DOHH2 (cell line): ENCODE data around the gene ZNRF1.

Experiments used
- H3F3A ChIP-seq: fragments of 200-600 bp; sonication (generic), shearing (Covaris generic); 2 replicates; pipeline ENCODE4 v1.6.0; 2016; ENCODE audit warnings: antibody characterized with exemption, mild to moderate bottlenecking; ENCODE audit not compliant: control insufficient read depth, insufficient read depth
- H3K27ac ChIP-seq: fragments of 200-600 bp; sonication (generic); 2 replicates; pipeline ENCODE4 v1.5.1; 2014; ENCODE audit warnings: low read depth, mild to moderate bottlenecking, low read length, moderate library complexity
- H3K27me3 ChIP-seq: fragments of 200-600 bp; sonication (generic); 2 replicates; pipeline ENCODE4 v1.6.1; 2014; ENCODE audit warnings: mild to moderate bottlenecking, low read length, mixed read lengths; ENCODE audit not compliant: control insufficient read depth
- H3K36me3 ChIP-seq: fragments of 200-600 bp; sonication (generic); 2 replicates; pipeline ENCODE4 v1.6.1; 2014; ENCODE audit warnings: mild to moderate bottlenecking, low read length, moderate library complexity, mixed read lengths; ENCODE audit not compliant: control insufficient read depth
- H3K4me1 ChIP-seq: fragments of 200-600 bp; sonication (generic); 2 replicates; pipeline ENCODE4 v1.6.1; 2014; ENCODE audit warnings: mild to moderate bottlenecking, low read length, mixed read lengths; ENCODE audit not compliant: control insufficient read depth
- H3K4me2 ChIP-seq: fragments of 200-600 bp; sonication (generic); 2 replicates; pipeline ENCODE4 v1.6.0; 2014; ENCODE audit warnings: mild to moderate bottlenecking, low read length, moderate library complexity
- H3K4me3 ChIP-seq: fragments of 200-600 bp; sonication (generic); 2 replicates; pipeline ENCODE4 v1.5.1; 2014; ENCODE audit warnings: mild to moderate bottlenecking, low read length, mixed read lengths
- H3K79me2 ChIP-seq: fragments of 200-600 bp; sonication (generic); 2 replicates; pipeline ENCODE4 v1.6.1; 2014; ENCODE audit warnings: mild to moderate bottlenecking, low read length, mixed read lengths; ENCODE audit not compliant: control insufficient read depth
- H3K9me2 ChIP-seq: fragments of 200-600 bp; sonication (generic); replicated peaks from 2 replicates; pipeline ENCODE4 v1.6.1; 2014; ENCODE audit warnings: mild to moderate bottlenecking, low read length, mixed read lengths; ENCODE audit not compliant: control insufficient read depth
- H3K9me3 ChIP-seq: fragments of 200-600 bp; sonication (generic); 2 replicates; pipeline ENCODE4 v1.6.1; 2014; ENCODE audit warnings: antibody characterized with exemption, low read length, mixed read lengths; ENCODE audit not compliant: control insufficient read depth, insufficient read depth
- H4K20me1 ChIP-seq: fragments of 200-600 bp; sonication (generic); 2 replicates; pipeline ENCODE4 v1.6.0; 2014; ENCODE audit warnings: low read depth, mild to moderate bottlenecking, antibody characterized with exemption, low read length, moderate library complexity; ENCODE audit not compliant: control insufficient read depth, insufficient read depth
- EZH2phosphoT487 ChIP-seq: fragments of 200-600 bp; sonication (generic); IDR thresholded peaks from 2 replicates; pipeline ENCODE4 v1.6.1; 2017; ENCODE audit warnings: borderline replicate concordance, mild to moderate bottlenecking, antibody characterized with exemption, low read length, moderate library complexity, mixed read lengths
- TF ChIP-seq, protein P1 (sequence below): fragments of 200-600 bp; sonication (generic); IDR thresholded peaks from one replicate; pipeline ENCODE4 v1.5.1; 2014; ENCODE audit warnings: antibody characterized with exemption, mild to moderate bottlenecking, low read depth, low read length; ENCODE audit not compliant: poor library complexity, severe bottlenecking

ZNRF1 gene

DNA sequence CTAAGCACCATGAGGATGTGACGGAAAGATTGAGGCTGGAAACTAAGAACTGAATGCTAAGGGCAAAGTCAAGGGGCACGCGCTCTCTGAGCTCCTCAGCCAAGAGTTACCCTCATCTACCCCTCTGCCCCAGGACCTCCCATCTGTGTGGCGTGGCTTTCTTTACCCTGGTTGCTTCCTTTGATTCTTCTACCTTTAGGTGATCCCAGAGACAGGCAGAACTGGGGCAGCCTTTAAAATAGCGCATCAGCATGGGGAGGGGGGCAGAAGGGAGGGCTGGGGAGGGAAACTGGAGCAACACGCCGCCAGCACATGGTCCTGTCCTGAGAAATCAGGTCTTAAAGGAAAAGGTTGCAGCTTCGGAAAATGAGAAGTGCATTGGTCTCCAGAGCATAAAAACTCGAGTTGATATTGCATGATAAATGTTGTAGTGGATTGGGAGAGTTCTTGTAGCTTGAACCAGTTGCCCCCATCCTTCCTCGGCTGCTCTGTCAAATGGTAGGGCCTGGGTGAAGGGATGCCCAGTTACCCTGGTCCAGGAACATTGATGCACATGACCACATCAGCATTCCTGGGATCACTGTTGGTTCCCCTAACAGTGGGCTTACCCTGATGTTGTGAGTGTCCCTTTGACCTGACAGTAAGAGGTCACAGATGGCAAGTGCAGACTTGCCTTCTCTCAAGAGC, 88.0 kb downstream of the ZNRF1 start:
- TF ChIP-seq EZH2phosphoT487 = no peak
- TF ChIP-seq, protein P1, sequence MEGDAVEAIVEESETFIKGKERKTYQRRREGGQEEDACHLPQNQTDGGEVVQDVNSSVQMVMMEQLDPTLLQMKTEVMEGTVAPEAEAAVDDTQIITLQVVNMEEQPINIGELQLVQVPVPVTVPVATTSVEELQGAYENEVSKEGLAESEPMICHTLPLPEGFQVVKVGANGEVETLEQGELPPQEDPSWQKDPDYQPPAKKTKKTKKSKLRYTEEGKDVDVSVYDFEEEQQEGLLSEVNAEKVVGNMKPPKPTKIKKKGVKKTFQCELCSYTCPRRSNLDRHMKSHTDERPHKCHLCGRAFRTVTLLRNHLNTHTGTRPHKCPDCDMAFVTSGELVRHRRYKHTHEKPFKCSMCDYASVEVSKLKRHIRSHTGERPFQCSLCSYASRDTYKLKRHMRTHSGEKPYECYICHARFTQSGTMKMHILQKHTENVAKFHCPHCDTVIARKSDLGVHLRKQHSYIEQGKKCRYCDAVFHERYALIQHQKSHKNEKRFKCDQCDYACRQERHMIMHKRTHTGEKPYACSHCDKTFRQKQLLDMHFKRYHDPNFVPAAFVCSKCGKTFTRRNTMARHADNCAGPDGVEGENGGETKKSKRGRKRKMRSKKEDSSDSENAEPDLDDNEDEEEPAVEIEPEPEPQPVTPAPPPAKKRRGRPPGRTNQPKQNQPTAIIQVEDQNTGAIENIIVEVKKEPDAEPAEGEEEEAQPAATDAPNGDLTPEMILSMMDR = no peak
- Histone ChIP-seq H3K27ac (no peak overlapping the region), H3K36me3 (no peaks in the 10 kb centered on the region), H3K4me2 (no peak overlapping the region), H3K79me2 (no peaks in the 10 kb centered on the region), H4K20me1 (no peaks in the 10 kb centered on the region; the same call in 1 of the 2 replicates), H3K9me3 (no peaks in the 10 kb centered on the region), H3K4me3 (no peak overlapping the region), H3K27me3 (no peaks in the 10 kb centered on the region), H3K9me2 (no peaks in the 10 kb centered on the region), H3K4me1 (peaks cover 11% of the 10 kb centered on the region; the same call in 1 of the 2 replicates), H3F3A (no peaks in the 10 kb centered on the region)

DNA sequence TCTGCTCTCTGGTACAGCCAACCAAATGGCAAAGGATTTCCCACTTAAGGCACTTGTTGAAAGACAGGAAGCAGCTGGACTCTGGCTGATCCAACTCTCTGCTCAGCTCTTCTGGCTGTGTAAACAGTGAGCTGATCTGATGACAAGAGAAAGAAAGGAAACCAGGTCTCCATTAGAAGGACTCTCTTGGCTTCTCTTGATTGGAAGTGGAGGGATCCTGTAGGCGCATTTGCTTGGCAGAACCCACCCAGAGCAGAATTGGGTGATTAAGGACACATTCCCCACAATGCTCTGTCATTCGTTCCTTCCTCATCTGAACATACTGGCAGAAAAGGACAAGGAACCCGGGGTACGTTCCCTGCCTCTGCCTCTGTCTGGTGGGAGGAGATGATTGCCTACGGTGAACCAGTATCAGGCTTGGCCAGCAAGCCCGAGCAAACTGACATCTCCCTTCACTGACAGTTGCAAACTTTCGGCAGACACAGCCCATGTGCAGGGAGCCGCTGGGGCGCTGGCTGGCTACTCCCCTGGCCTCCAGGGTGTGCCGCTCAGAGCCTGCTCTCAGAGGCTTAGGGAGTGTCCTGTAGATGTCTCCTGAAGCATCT, 88.7 kb downstream of the ZNRF1 start:
- no peak overlapping the region for H3K27ac ChIP-seq
- peaks cover 11% of the 10 kb centered on the region; the same call in 1 of the 2 replicates for H3K4me1 ChIP-seq
- no peak for TF ChIP-seq EZH2phosphoT487
- TF ChIP-seq, protein P1 = no peak
- no peak overlapping the region for H3K4me2 ChIP-seq
- H4K20me1 ChIP-seq = no peaks in the 10 kb centered on the region; the same call in none of the 2 replicates
- no peaks in the 10 kb centered on the region for H3K27me3 ChIP-seq
- H3K9me2 ChIP-seq = no peaks in the 10 kb centered on the region
- H3K79me2 ChIP-seq = no peaks in the 10 kb centered on the region
- no peaks in the 10 kb centered on the region for H3F3A ChIP-seq
- H3K4me3 ChIP-seq = no peak overlapping the region
- no peaks in the 10 kb centered on the region for H3K9me3 ChIP-seq
- no peaks in the 10 kb centered on the region for H3K36me3 ChIP-seq

DNA sequence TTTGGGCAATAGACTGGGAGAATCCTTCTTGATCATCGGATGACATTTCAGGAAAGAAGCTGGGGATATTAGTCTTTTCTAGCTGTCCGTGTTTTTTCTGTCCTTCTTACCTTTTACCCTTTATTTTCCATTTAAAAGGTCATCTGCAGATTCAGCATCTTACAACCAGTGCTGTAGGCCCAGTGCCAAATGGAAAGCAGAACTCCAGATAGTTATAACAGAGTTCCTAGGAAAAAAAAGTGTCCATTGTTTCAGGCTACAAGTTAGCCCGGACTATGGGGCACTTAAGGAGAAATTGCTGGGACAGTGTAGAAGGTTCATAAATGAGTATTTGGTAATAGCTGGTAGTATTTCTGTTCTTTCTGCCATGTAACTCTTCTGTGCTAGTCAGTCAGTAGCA, 89.4 kb downstream of the ZNRF1 start:
- Histone ChIP-seq H3K4me3 (no peak overlapping the region), H3K36me3 (no peaks in the 10 kb centered on the region), H3F3A (no peaks in the 10 kb centered on the region), H3K9me3 (no peaks in the 10 kb centered on the region), H3K27me3 (no peaks in the 10 kb centered on the region), H3K9me2 (no peaks in the 10 kb centered on the region), H3K4me2 (no peak overlapping the region), H3K79me2 (no peaks in the 10 kb centered on the region), H3K4me1 (peaks cover 11% of the 10 kb centered on the region; the same call in 1 of the 2 replicates), H3K27ac (no peak overlapping the region), H4K20me1 (no peaks in the 10 kb centered on the region; the same call in 1 of the 2 replicates)
- no peak for TF ChIP-seq EZH2phosphoT487
- TF ChIP-seq, protein P1 = no peak
